ENCODE data around the gene OLFML2B.
"Not testable (repeated sequence)": the region's sequence is repeated elsewhere in the genome, so short reads cannot be mapped to it uniquely, and the experiment has no call there.

Gene OLFML2B

GRCh38 chr1:162018418-162018817 is 5.3 kb downstream of the OLFML2B start:
- WGBS (ENCODE audit: extremely low coverage, insufficient coverage, low lambda C conversion rate) = no CpG with 5 or more reads among the region's 4 CpGs
- Histone ChIP-seq H2BK5ac (ENCODE audit: low read length) (no peak overlapping the region), H3K27ac (ENCODE audit: low read depth, low read length) (no peak overlapping the region), H2BK120ac (ENCODE audit: low read depth, low read length) (no peak overlapping the region), H3K9ac (ENCODE audit: low read length) (no peak overlapping the region), H4K8ac (ENCODE audit: low read depth, low read length) (no peak overlapping the region), H3K4me2 (ENCODE audit: low read length) (no peak overlapping the region), H3K79me2 (ENCODE audit: control insufficient read depth, insufficient read depth, low read length) (no peaks in the 10 kb centered on the region), H3K18ac (ENCODE audit: low read length) (no peak overlapping the region), H3K23ac (ENCODE audit: low read length) (no peak overlapping the region), H3K79me1 (ENCODE audit: low read length) (no peaks in the 10 kb centered on the region), H3K56ac (ENCODE audit: low read length) (no peak overlapping the region), H3K36me3 (ENCODE audit: control insufficient read depth, insufficient read depth, low read length) (no peaks in the 10 kb centered on the region), H2AK5ac (ENCODE audit: low read length) (no peak overlapping the region), H2BK15ac (replicated peaks; ENCODE audit: low read depth) (no peak overlapping the region), H4K5ac (ENCODE audit: low read length) (no peak overlapping the region), H3K4ac (ENCODE audit: low read depth, low read length) (no peak overlapping the region), H3K4me1 (ENCODE audit: control insufficient read depth, low read depth, low read length) (no peaks in the 10 kb centered on the region), H3K4me3 (ENCODE audit: low read length) (no peak overlapping the region), H3K27me3 (ENCODE audit: insufficient read depth, low read length, poor library complexity) (no peaks in the 10 kb centered on the region)
- DNase-seq = no peak

GRCh38 chr1:162017791-162018190 is 5.9 kb downstream of the OLFML2B start:
- not testable (repeated sequence) for H2BK15ac ChIP-seq (replicated peaks; ENCODE audit: low read depth); H3K27me3 ChIP-seq (ENCODE audit: insufficient read depth, low read length, poor library complexity); DNase-seq; H3K56ac ChIP-seq (ENCODE audit: low read length); H3K4me3 ChIP-seq (ENCODE audit: low read length); H3K9ac ChIP-seq (ENCODE audit: low read length); H3K4me1 ChIP-seq (ENCODE audit: control insufficient read depth, low read depth, low read length); H4K8ac ChIP-seq (ENCODE audit: low read depth, low read length); H3K36me3 ChIP-seq (ENCODE audit: control insufficient read depth, insufficient read depth, low read length); H2BK120ac ChIP-seq (ENCODE audit: low read depth, low read length); H3K27ac ChIP-seq (ENCODE audit: low read depth, low read length); H2AK5ac ChIP-seq (ENCODE audit: low read length); H3K79me1 ChIP-seq (ENCODE audit: low read length); H3K18ac ChIP-seq (ENCODE audit: low read length); H4K5ac ChIP-seq (ENCODE audit: low read length); H3K4me2 ChIP-seq (ENCODE audit: low read length); H3K79me2 ChIP-seq (ENCODE audit: control insufficient read depth, insufficient read depth, low read length); H3K4ac ChIP-seq (ENCODE audit: low read depth, low read length); H2BK5ac ChIP-seq (ENCODE audit: low read length); H3K23ac ChIP-seq (ENCODE audit: low read length)

DNA sequence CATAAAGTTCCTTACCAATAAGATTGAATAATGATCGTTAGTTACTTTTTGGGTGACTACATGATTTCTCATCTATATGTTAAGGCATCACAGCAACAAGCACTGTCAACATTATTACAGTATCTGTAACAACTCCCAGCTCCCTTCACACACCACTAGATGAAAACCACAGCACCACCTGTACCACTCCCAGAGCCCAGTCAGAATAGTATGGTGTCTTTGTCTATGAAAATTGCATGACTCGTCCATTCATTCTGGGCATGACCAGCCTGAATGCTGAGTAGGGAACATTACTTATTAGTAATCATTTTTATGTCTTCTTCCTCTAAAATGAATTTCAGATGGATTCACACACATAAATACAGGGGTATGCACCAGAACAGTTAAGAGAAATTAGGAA is 7.0 kb downstream of the OLFML2B start:
- Histone ChIP-seq H3K9ac (ENCODE audit: low read length) (no peak overlapping the region), H3K27ac (ENCODE audit: low read depth, low read length) (no peak overlapping the region), H3K79me1 (ENCODE audit: low read length) (no peaks in the 10 kb centered on the region), H3K27me3 (ENCODE audit: insufficient read depth, low read length, poor library complexity) (no peaks in the 10 kb centered on the region), H3K79me2 (ENCODE audit: control insufficient read depth, insufficient read depth, low read length) (no peaks in the 10 kb centered on the region), H3K4me1 (ENCODE audit: control insufficient read depth, low read depth, low read length) (no peaks in the 10 kb centered on the region), H3K36me3 (ENCODE audit: control insufficient read depth, insufficient read depth, low read length) (no peaks in the 10 kb centered on the region), H2AK5ac (ENCODE audit: low read length) (no peak overlapping the region), H3K4me2 (ENCODE audit: low read length) (no peak overlapping the region), H2BK5ac (ENCODE audit: low read length) (no peak overlapping the region), H4K5ac (ENCODE audit: low read length) (no peak overlapping the region), H4K8ac (ENCODE audit: low read depth, low read length) (no peak overlapping the region), H3K56ac (ENCODE audit: low read length) (no peak overlapping the region), H2BK120ac (ENCODE audit: low read depth, low read length) (no peak overlapping the region), H3K23ac (ENCODE audit: low read length) (no peak overlapping the region), H3K4me3 (ENCODE audit: low read length) (no peak overlapping the region), H3K18ac (ENCODE audit: low read length) (no peak overlapping the region), H2BK15ac (replicated peaks; ENCODE audit: low read depth) (no peak overlapping the region), H3K4ac (ENCODE audit: low read depth, low read length) (no peak overlapping the region)
- DNase-seq = no peak
- WGBS (ENCODE audit: extremely low coverage, insufficient coverage, low lambda C conversion rate) = no CpG with 5 or more reads among the region's 2 CpGs

DNA sequence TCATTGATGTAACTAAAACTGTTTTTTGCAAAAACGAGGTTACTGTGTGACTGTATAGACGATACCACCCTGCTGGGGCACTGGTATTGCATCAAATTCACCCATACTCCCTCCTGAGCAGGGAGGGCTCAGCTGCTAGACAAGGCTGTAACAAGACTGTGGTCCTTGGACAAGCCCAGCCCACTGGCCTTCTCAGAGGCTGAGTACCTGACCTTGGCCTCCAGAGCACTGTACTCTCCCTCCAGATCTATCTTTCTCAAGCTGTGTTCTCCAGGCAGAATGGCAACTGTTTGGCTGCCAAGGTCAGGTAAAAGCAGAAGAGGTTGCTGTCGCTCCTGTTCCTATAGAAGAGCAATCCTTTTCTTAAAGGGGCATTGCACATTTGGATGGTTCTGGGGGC is 8.5 kb downstream of the OLFML2B start:
- Histone ChIP-seq H3K27me3 (ENCODE audit: insufficient read depth, low read length, poor library complexity) (no peaks in the 10 kb centered on the region), H3K79me1 (ENCODE audit: low read length) (no peaks in the 10 kb centered on the region), H2BK120ac (ENCODE audit: low read depth, low read length) (no peak overlapping the region), H2AK5ac (ENCODE audit: low read length) (no peak overlapping the region), H3K4me2 (ENCODE audit: low read length) (no peak overlapping the region), H4K8ac (ENCODE audit: low read depth, low read length) (no peak overlapping the region), H3K56ac (ENCODE audit: low read length) (no peak overlapping the region), H3K4me3 (ENCODE audit: low read length) (no peak overlapping the region), H3K79me2 (ENCODE audit: control insufficient read depth, insufficient read depth, low read length) (no peaks in the 10 kb centered on the region), H4K5ac (ENCODE audit: low read length) (no peak overlapping the region), H2BK15ac (replicated peaks; ENCODE audit: low read depth) (no peak overlapping the region), H3K18ac (ENCODE audit: low read length) (no peak overlapping the region), H3K23ac (ENCODE audit: low read length) (no peak overlapping the region), H3K27ac (ENCODE audit: low read depth, low read length) (no peak overlapping the region), H3K4ac (ENCODE audit: low read depth, low read length) (no peak overlapping the region), H3K9ac (ENCODE audit: low read length) (no peak overlapping the region), H3K36me3 (ENCODE audit: control insufficient read depth, insufficient read depth, low read length) (no peaks in the 10 kb centered on the region), H2BK5ac (ENCODE audit: low read length) (no peak overlapping the region), H3K4me1 (ENCODE audit: control insufficient read depth, low read depth, low read length) (no peaks in the 10 kb centered on the region)
- DNase-seq = no peak
- no CpG with 5 or more reads among the region's 3 CpGs for WGBS (ENCODE audit: extremely low coverage, insufficient coverage, low lambda C conversion rate)

DNA sequence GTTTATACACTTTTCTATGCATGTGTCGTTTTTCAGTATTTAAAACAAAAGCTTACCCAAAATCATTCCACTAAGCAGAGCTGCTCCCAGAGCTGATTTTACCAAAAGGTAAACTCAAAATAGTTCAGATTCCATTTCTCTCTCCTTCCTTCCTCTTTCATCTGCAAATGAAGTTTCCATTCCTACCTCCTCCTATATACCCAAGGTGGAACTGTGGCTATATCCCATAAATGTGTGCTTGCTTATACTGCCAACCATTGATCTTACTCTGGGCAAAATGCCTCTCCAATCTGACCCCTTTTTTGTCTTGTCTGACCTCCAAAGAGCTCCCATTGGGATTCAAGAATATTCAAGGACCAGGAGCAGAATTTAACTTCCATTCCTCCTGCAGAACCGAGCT is 9.5 kb downstream of the OLFML2B start:
- H4K5ac ChIP-seq (ENCODE audit: low read length) = no peak overlapping the region
- H2BK120ac ChIP-seq (ENCODE audit: low read depth, low read length) = no peak overlapping the region
- no peaks in the 10 kb centered on the region for H3K36me3 ChIP-seq (ENCODE audit: control insufficient read depth, insufficient read depth, low read length)
- H3K4ac ChIP-seq (ENCODE audit: low read depth, low read length) = no peak overlapping the region
- H3K56ac ChIP-seq (ENCODE audit: low read length) = no peak overlapping the region
- no peaks in the 10 kb centered on the region for H3K79me2 ChIP-seq (ENCODE audit: control insufficient read depth, insufficient read depth, low read length)
- H3K4me2 ChIP-seq (ENCODE audit: low read length) = no peak overlapping the region
- no peaks in the 10 kb centered on the region for H3K4me1 ChIP-seq (ENCODE audit: control insufficient read depth, low read depth, low read length)
- WGBS (ENCODE audit: extremely low coverage, insufficient coverage, low lambda C conversion rate) = no CpG with 5 or more reads among the region's 2 CpGs
- H3K4me3 ChIP-seq (ENCODE audit: low read length) = no peak overlapping the region
- H3K27me3 ChIP-seq (ENCODE audit: insufficient read depth, low read length, poor library complexity) = no peaks in the 10 kb centered on the region
- no peak overlapping the region for H3K18ac ChIP-seq (ENCODE audit: low read length)
- no peak overlapping the region for H2BK15ac ChIP-seq (replicated peaks; ENCODE audit: low read depth)
- no peak overlapping the region for H3K9ac ChIP-seq (ENCODE audit: low read length)
- no peak overlapping the region for H3K23ac ChIP-seq (ENCODE audit: low read length)
- no peak for DNase-seq
- no peak overlapping the region for H2AK5ac ChIP-seq (ENCODE audit: low read length)
- H2BK5ac ChIP-seq (ENCODE audit: low read length) = no peak overlapping the region
- no peak overlapping the region for H3K27ac ChIP-seq (ENCODE audit: low read depth, low read length)
- no peaks in the 10 kb centered on the region for H3K79me1 ChIP-seq (ENCODE audit: low read length)
- no peak overlapping the region for H4K8ac ChIP-seq (ENCODE audit: low read depth, low read length)

DNA sequence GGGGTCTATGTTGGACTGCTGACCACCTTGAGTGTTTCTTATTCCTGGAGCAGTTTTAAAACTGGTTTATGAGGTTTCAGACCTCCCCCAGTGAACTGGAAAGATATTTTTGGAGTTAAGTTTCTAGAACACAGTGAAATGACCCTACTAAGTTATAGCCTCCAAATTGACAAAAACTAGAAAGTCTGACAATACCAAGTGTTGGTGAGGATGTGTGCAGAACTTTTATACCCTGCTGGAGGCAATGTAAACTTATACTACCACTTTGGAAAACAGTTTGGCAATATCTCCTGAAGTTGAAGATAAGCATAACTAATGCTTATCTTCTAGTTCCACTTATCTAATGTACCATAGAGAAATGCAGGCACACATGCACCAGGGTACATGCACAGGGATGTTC is 10.4 kb downstream of the OLFML2B start:
- no peak overlapping the region for H3K4ac ChIP-seq (ENCODE audit: low read depth, low read length)
- H2AK5ac ChIP-seq (ENCODE audit: low read length) = no peak overlapping the region
- H2BK15ac ChIP-seq (replicated peaks; ENCODE audit: low read depth) = no peak overlapping the region
- no peak overlapping the region for H3K4me2 ChIP-seq (ENCODE audit: low read length)
- H3K23ac ChIP-seq (ENCODE audit: low read length) = no peak overlapping the region
- H2BK5ac ChIP-seq (ENCODE audit: low read length) = no peak overlapping the region
- H3K79me1 ChIP-seq (ENCODE audit: low read length) = no peaks in the 10 kb centered on the region
- H2BK120ac ChIP-seq (ENCODE audit: low read depth, low read length) = no peak overlapping the region
- no peak overlapping the region for H3K27ac ChIP-seq (ENCODE audit: low read depth, low read length)
- no peak overlapping the region for H4K8ac ChIP-seq (ENCODE audit: low read depth, low read length)
- H3K4me1 ChIP-seq (ENCODE audit: control insufficient read depth, low read depth, low read length) = no peaks in the 10 kb centered on the region
- no peak for DNase-seq
- no peak overlapping the region for H3K56ac ChIP-seq (ENCODE audit: low read length)
- H3K27me3 ChIP-seq (ENCODE audit: insufficient read depth, low read length, poor library complexity) = no peaks in the 10 kb centered on the region
- H3K4me3 ChIP-seq (ENCODE audit: low read length) = no peak overlapping the region
- H3K36me3 ChIP-seq (ENCODE audit: control insufficient read depth, insufficient read depth, low read length) = no peaks in the 10 kb centered on the region
- no peak overlapping the region for H3K18ac ChIP-seq (ENCODE audit: low read length)
- H4K5ac ChIP-seq (ENCODE audit: low read length) = no peak overlapping the region
- no peaks in the 10 kb centered on the region for H3K79me2 ChIP-seq (ENCODE audit: control insufficient read depth, insufficient read depth, low read length)
- no peak overlapping the region for H3K9ac ChIP-seq (ENCODE audit: low read length)

Data from mesendoderm (in vitro differentiated cells).